ENCODE measurements around the gene TTC23L.

TTC23L gene

GRCh38 chr5:34929134-34929719, 90.3 kb downstream of the TTC23L start, which contains the start of gene DNAJC21:
DNAJC21 (plus strand) TSS chr5:34929559; CDS start chr5:34929820, 261 bp downstream.
- Mint-ChIP-seq H3K27ac (peak within 1 kb of the TSS; percentile 88 to 97 (median 95)), H3K27me3 (ENCODE audit: low read depth) (no peaks in the 10 kb centered on the region), H3K9me3 (no peaks in the 10 kb centered on the region), H3K4me1 (peaks cover 24% of the 10 kb centered on the region), H3K4me3 (peak within 1 kb of the TSS; percentile 94 to 98 (median 96)), H3K36me3 (ENCODE audit: low read depth) (peaks cover 36% of the 10 kb centered on the region)
- TF ChIP-seq CTCF (IDR thresholded peaks at IDR 0.05; ENCODE audit: unreplicated experiment in 3 of 3) = no peak

- H3K27me3 Mint-ChIP-seq (ENCODE audit: low read depth) = no peaks in the 10 kb centered on the region
- H3K9me3 Mint-ChIP-seq = no peaks in the 10 kb centered on the region
- TF ChIP-seq CTCF (IDR thresholded peaks at IDR 0.05; ENCODE audit: unreplicated experiment in 3 of 3) = no peak
- peaks cover 24% of the 10 kb centered on the region for H3K4me1 Mint-ChIP-seq
- peaks cover 31% of the 10 kb centered on the region for H3K36me3 Mint-ChIP-seq (ENCODE audit: low read depth)
- peak overlapping the region; percentile 94 to 98 (median 96) for H3K4me3 Mint-ChIP-seq
- peak overlapping the region; percentile 71 to 97 (median 88) for H3K27ac Mint-ChIP-seq
Measured at GRCh38 chr5:34929720-34930461, 90.9 kb downstream of the TTC23L start.

GRCh38 chr5:34930462-34930844, 91.5 kb downstream of the TTC23L start:
- Mint-ChIP-seq H3K4me3 (peak overlapping the region; percentile 94 to 98 (median 96)), H3K4me1 (peaks cover 24% of the 10 kb centered on the region), H3K27me3 (ENCODE audit: low read depth) (no peaks in the 10 kb centered on the region), H3K36me3 (ENCODE audit: low read depth) (peaks cover 30% of the 10 kb centered on the region), H3K9me3 (no peaks in the 10 kb centered on the region), H3K27ac (peak overlapping the region; percentile 71 to 97 (median 88))
- no peak for TF ChIP-seq CTCF (IDR thresholded peaks at IDR 0.05; ENCODE audit: unreplicated experiment in 3 of 3)

- no peaks in the 10 kb centered on the region for H3K9me3 Mint-ChIP-seq
- peak overlapping the region; percentile 94 to 98 (median 96) for H3K4me3 Mint-ChIP-seq
- TF ChIP-seq CTCF (IDR thresholded peaks at IDR 0.05; ENCODE audit: unreplicated experiment in 3 of 3) = no peak
- H3K36me3 Mint-ChIP-seq (ENCODE audit: low read depth) = peaks cover 29% of the 10 kb centered on the region
- peak overlapping the region; percentile 71 to 97 (median 88) for H3K27ac Mint-ChIP-seq
- H3K4me1 Mint-ChIP-seq = peaks cover 24% of the 10 kb centered on the region
- no peaks in the 10 kb centered on the region for H3K27me3 Mint-ChIP-seq (ENCODE audit: low read depth)
Measured at GRCh38 chr5:34930870-34931269, 91.9 kb downstream of the TTC23L start.

DNA sequence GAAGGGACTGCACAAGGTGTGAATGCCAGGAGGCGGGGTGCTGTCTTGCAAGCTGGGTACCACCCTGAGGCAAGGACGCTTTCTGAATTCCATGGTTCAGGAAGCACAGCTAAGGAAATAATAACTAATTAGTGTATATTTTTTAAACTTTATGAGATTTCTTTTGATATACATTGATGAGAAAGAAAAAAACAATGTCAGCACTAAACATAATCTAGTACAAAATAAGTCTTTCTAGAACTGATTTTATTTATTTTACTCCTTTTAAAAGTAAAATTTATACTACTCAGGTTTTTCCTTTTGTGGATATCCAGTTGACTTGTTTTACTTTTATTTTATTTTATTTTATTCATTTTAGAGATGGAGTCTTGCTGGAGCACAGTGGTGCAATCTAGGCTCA, 94.0 kb downstream of the TTC23L start:
- Mint-ChIP-seq H3K4me1 (peaks cover 24% of the 10 kb centered on the region), H3K27ac (no peak overlapping the region), H3K27me3 (ENCODE audit: low read depth) (no peaks in the 10 kb centered on the region), H3K4me3 (no peak overlapping the region), H3K9me3 (no peaks in the 10 kb centered on the region), H3K36me3 (ENCODE audit: low read depth) (peaks cover 32% of the 10 kb centered on the region)
- TF ChIP-seq CTCF (IDR thresholded peaks at IDR 0.05; ENCODE audit: unreplicated experiment in 3 of 3) = no peak

All from nephron (organoid).